GM12873 (cell line): ENCODE measurements around the gene SRRM2.

Experiments used
- TF ChIP-seq, protein P1 (sequence below): IDR thresholded peaks from 2 replicates; pipeline ENCODE4 v1.5.1; 2012; ENCODE audit warnings: low read depth, mild to moderate bottlenecking, moderate library complexity, low read length, control low read depth; ENCODE audit not compliant: insufficient read depth; ENCODE audit errors: missing control alignments

SRRM2 gene

DNA sequence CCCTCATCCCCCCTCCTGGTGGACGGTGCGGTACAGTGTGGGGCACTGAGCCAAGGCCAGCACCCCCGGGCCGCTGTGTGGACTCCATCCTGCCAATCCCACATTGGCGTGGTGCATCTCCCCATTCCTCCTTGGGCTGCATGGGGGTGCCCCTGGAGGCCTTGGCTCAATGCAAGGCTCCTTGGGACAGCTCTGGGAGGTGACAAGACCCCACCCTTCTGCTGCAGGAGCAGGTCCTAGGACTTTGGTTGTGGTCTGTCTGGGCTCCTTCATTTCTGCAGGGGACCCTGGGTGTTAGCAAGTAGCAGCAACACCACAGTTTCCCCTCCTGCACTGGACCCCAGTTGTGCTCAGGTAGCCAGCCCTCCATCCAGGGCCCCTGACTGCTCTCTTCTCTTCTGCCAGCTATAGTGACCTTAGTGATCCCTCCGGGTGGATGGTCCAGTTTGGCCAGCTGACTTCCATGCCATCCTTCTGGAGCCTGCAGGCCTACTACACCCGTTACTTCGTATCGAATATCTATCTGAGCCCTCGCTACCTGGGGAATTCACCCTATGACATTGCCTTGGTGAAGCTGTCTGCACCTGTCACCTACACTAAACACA lies 65.9 kb downstream of the SRRM2 start:
- TF ChIP-seq, protein P1, sequence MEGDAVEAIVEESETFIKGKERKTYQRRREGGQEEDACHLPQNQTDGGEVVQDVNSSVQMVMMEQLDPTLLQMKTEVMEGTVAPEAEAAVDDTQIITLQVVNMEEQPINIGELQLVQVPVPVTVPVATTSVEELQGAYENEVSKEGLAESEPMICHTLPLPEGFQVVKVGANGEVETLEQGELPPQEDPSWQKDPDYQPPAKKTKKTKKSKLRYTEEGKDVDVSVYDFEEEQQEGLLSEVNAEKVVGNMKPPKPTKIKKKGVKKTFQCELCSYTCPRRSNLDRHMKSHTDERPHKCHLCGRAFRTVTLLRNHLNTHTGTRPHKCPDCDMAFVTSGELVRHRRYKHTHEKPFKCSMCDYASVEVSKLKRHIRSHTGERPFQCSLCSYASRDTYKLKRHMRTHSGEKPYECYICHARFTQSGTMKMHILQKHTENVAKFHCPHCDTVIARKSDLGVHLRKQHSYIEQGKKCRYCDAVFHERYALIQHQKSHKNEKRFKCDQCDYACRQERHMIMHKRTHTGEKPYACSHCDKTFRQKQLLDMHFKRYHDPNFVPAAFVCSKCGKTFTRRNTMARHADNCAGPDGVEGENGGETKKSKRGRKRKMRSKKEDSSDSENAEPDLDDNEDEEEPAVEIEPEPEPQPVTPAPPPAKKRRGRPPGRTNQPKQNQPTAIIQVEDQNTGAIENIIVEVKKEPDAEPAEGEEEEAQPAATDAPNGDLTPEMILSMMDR, result no peak

DNA sequence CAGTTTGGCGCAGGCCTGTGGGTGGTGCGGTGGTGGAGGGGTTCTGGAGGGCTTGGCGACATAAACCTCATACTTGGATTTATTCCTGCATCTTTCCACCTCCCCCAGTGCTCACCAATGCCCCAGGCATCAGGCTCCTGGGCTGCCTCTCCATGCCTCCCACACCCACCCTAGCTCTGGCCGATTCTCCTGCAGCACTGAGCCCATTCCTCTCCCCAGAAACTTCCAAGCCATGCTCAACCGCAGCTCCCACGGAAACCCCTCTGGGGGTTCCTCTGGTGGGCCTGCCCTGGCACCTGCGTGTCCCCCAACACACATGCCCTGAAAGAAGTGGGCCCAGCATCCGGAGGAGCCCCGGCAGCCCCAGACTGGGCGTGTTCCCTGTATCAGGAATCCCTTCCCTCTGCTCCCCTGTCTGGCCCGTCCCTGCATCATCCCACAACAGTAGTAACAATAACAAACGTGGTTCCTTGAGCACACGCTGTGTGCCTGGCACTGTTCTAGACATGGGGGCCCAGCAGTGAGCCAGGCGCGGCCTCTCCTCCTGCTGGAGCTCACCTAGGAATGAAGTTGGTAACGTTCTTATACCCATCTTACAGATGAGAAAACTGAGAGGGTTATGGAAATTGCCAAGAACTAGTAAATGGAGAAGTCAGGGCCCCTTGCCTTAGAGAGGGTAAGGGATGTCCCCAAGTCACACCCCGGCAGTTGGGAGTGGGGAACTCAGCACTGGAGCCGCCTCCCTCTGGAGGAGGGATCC lies 66.9 kb downstream of the SRRM2 start:
- TF ChIP-seq, protein P1, result no peak

DNA sequence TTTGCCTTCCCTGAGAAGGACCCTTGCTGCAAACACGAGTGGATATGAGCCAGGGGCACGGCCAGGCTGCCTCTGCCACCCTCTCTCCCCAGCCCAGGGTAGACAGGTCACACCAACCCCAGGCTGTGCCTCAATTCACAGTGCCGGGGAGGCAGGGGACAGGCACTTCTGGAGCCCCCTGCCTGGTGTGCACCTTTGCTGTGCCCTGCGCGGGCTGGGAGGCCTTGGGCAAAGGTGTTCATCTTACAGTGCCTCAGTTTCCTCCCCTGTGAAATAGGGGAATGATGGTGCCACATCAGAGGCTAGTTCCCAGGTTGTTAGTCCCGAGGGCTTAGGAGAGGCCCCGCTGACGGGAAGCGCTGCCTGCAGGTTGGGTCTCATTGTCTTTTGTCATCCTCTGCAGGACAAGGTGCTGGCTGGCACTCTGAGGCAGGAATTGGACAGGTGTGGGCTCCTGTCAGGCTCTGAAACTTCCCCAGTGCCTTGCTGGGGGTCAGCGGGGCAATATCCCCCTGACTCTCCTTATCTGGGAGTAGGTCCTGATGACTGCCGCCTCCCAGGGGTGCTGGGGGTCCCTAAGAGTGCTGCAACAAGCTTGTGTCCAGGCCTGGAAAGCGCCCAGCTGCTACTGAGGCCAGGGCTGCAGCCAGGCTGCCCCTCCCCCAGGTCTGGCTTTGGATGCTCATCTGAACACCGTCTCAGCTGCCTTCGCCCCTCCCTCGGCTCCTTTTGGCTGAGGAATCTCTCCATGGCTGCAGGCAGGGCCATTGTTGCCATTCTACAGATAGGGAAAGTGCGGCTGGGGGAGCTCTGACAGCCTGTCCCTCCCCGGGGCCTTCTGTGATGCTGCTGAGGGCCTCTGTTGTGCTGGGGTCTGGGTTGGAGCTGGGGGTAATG lies 67.7 kb downstream of the SRRM2 start:
- TF ChIP-seq, protein P1, result no peak
